Activated CD8-positive, alpha-beta T cell treated with anti-CD3 and anti-CD28 coated beads for 36 hours (primary cell): Measurements from ENCODE around the gene KRT5. TPM values are rescaled to one million over a fixed set of nuclear protein-coding genes. Genes with fewer than 3 reads are reported as not detected.
"Not testable (repeated sequence)": the region's sequence is repeated elsewhere in the genome, so short reads cannot be mapped to it uniquely, and the experiment has no call there.

ENCODE experiments used
- ATAC-seq: fragments of 200-7000 bp; cut with Tn5 transposase; one replicate; pipeline ENCODE4 v1.10.0; 2021; ENCODE audit warnings: mild to moderate bottlenecking, moderate library complexity
- CTCF ChIA-PET: fragments of 350-600 bp; sonication (Branson Sonifier 250); formaldehyde crosslinking; loops from one replicate; lab custom pipeline; 2021; ENCODE audit warnings: antibody characterized with exemption; lab: Charles Lee
- POLR2A ChIA-PET: fragments of 350-600 bp; sonication (Branson Sonifier 250); formaldehyde crosslinking; loops from one replicate; lab custom pipeline; 2021; ENCODE audit warnings: antibody characterized with exemption; lab: Charles Lee
- DNase-seq: peaks from one replicate; pipeline ENCODE4 v3.0.0-alpha.2; 2020
- H3K27ac Mint-ChIP-seq: one replicate; pipeline ENCODE4 v1.8.0; 2021; ENCODE audit warnings: mild to moderate bottlenecking, mixed read lengths
- H3K27me3 Mint-ChIP-seq: one replicate; pipeline ENCODE4 v1.8.0; 2021; ENCODE audit warnings: mixed read lengths
- H3K36me3 Mint-ChIP-seq: one replicate; pipeline ENCODE4 v1.8.0; 2021; ENCODE audit warnings: low read depth, mixed read lengths
- H3K4me1 Mint-ChIP-seq: one replicate; pipeline ENCODE4 v1.8.0; 2021; ENCODE audit warnings: low read depth, mixed read lengths
- H3K4me3 Mint-ChIP-seq: one replicate; pipeline ENCODE4 v1.8.0; 2021; ENCODE audit warnings: mild to moderate bottlenecking, moderate library complexity, mixed read lengths
- H3K9me3 Mint-ChIP-seq: one replicate; pipeline ENCODE4 v1.8.0; 2021; ENCODE audit warnings: mixed read lengths
- CTCF ChIP-seq: fragments of 200-600 bp; IDR thresholded peaks from one replicate; pipeline ENCODE4 v1.8.0; 2022; ENCODE audit warnings: antibody characterized with exemption, mild to moderate bottlenecking
- intact Hi-C: fragments of 100-400 bp; cut with micrococcal nuclease; formaldehyde crosslinking; loops from one replicate; pipeline ENCODE4 v1.10.0; 2022
- total RNA-seq, 2 experiments: library from RNA; stranded (reverse); gene quantifications; one replicate each; pipeline ENCODE4 v1.2.3, GENCODE V29; 2021

The KRT5 gene
- total RNA-seq, 2 experiments from 2014 or later, result not detected

- H3K9me3 Mint-ChIP-seq, result peaks cover 6% of the 10 kb centered on the region
- DNase-seq, result no peak
- H3K4me3 Mint-ChIP-seq, result no peak overlapping the region
- CTCF ChIA-PET, result interaction anchor here (1.1 kb wide), 1 partner anchor 235 kb away, joined by 3 read pairs; no protein-coding TSS in a partner anchor
- POLR2A ChIA-PET, result interaction anchor here (1.1 kb wide), 1 partner anchor 14 kb away, joined by 3 read pairs; no protein-coding TSS in a partner anchor
- TF ChIP-seq CTCF, result no peak
- no peak for ATAC-seq
- H3K27me3 Mint-ChIP-seq, result peaks cover 13% of the 10 kb centered on the region
- H3K27ac Mint-ChIP-seq, result no peak overlapping the region
- H3K4me1 Mint-ChIP-seq, result no peaks in the 10 kb centered on the region
- H3K36me3 Mint-ChIP-seq, result no peaks in the 10 kb centered on the region
- intact Hi-C loops, result no loop called here
Observed at GRCh38 chr12:52513736-52514135, 6.5 kb downstream of the KRT5 start.

GRCh38 chr12:52508211-52508610 is 12.0 kb downstream of the KRT5 start:
- ChIA-PET CTCF (interaction anchor here (0.6 to 1.2 kb wide), 5 partner anchors 24 to 372 kb away, joined by 3 read pairs; no protein-coding TSS in a partner anchor), POLR2A (no interaction called here)
- TF ChIP-seq CTCF, result no peak
- Mint-ChIP-seq H3K27ac (no peak overlapping the region), H3K36me3 (no peaks in the 10 kb centered on the region), H3K4me1 (no peaks in the 10 kb centered on the region), H3K9me3 (peaks cover 6% of the 10 kb centered on the region), H3K4me3 (no peak overlapping the region), H3K27me3 (peaks cover 30% of the 10 kb centered on the region)
- no peak for DNase-seq
- intact Hi-C loops, result no loop called here
- ATAC-seq, result no peak

GRCh38 chr12:52506858-52507715 is 13.1 kb downstream of the KRT5 start:
- H3K27ac Mint-ChIP-seq, result no peak overlapping the region
- no peaks in the 10 kb centered on the region for H3K4me1 Mint-ChIP-seq
- intact Hi-C loops, result no loop called here
- H3K36me3 Mint-ChIP-seq, result no peaks in the 10 kb centered on the region
- H3K9me3 Mint-ChIP-seq, result peaks cover 6% of the 10 kb centered on the region
- ChIA-PET CTCF (interaction anchor here (0.6 to 1.4 kb wide), 9 partner anchors 23 to 474 kb away, joined by 3 to 4 read pairs (median 3); no protein-coding TSS in a partner anchor), POLR2A (no interaction called here)
- H3K4me3 Mint-ChIP-seq, result no peak overlapping the region
- ATAC-seq (peak; percentile 37), DNase-seq (no peak)
- H3K27me3 Mint-ChIP-seq, result peaks cover 31% of the 10 kb centered on the region
- peak; percentile 57 for TF ChIP-seq CTCF

GRCh38 chr12:52502877-52503276 is 17.3 kb downstream of the KRT5 start:
- intact Hi-C loops, result no loop called here
- H3K4me3 Mint-ChIP-seq, result no peak overlapping the region
- ATAC-seq (no peak), DNase-seq (no peak)
- POLR2A ChIA-PET, result interaction anchor here (0.7 kb wide), 1 partner anchor 355 kb away, joined by 3 read pairs; no protein-coding TSS in a partner anchor
- peaks cover 26% of the 10 kb centered on the region for H3K27me3 Mint-ChIP-seq
- H3K4me1 Mint-ChIP-seq, result no peaks in the 10 kb centered on the region
- H3K36me3 Mint-ChIP-seq, result no peaks in the 10 kb centered on the region
- CTCF ChIA-PET, result no interaction called here
- TF ChIP-seq CTCF, result no peak
- H3K9me3 Mint-ChIP-seq, result no peaks in the 10 kb centered on the region
- H3K27ac Mint-ChIP-seq, result no peak overlapping the region

GRCh38 chr12:52501490-52501889 is 18.7 kb downstream of the KRT5 start:
- H3K4me3 Mint-ChIP-seq, result no peak overlapping the region
- ChIA-PET CTCF (no interaction called here), POLR2A (no interaction called here)
- ATAC-seq (no peak), DNase-seq (no peak)
- H3K27ac Mint-ChIP-seq, result no peak overlapping the region
- H3K4me1 Mint-ChIP-seq, result no peaks in the 10 kb centered on the region
- TF ChIP-seq CTCF, result no peak
- H3K36me3 Mint-ChIP-seq, result no peaks in the 10 kb centered on the region
- no peaks in the 10 kb centered on the region for H3K9me3 Mint-ChIP-seq
- intact Hi-C loops, result no loop called here
- peaks cover 20% of the 10 kb centered on the region for H3K27me3 Mint-ChIP-seq

GRCh38 chr12:52500574-52500973 is 19.6 kb downstream of the KRT5 start:
- H3K27ac Mint-ChIP-seq, ATAC-seq, POLR2A ChIA-PET, H3K4me1 Mint-ChIP-seq, H3K9me3 Mint-ChIP-seq, CTCF ChIA-PET, H3K36me3 Mint-ChIP-seq, H3K4me3 Mint-ChIP-seq, DNase-seq, intact Hi-C loops: not testable (repeated sequence)
- H3K27me3 Mint-ChIP-seq, result peaks cover 16% of the 10 kb centered on the region
